Femur (tissue), 1 donor: Measurements from ENCODE around the gene EPB41L1.

Experiments used
- DNase-seq: peaks from one replicate; pipeline ENCODE4 v3.0.0-alpha.2; 2017

Gene EPB41L1

GRCh38 chr20:36266189-36266588 is 111.6 kb downstream of the EPB41L1 start:
- DNase-seq = no peak

GRCh38 chr20:36267605-36268381 is 113.3 kb downstream of the EPB41L1 start:
- DNase-seq = no peak

- no peak for DNase-seq
These were observed 114.2 kb downstream of the EPB41L1 start for GRCh38 chr20:36268440-36269342.

GRCh38 chr20:36269507-36269906 is 115.0 kb downstream of the EPB41L1 start:
- no peak for DNase-seq

GRCh38 chr20:36270744-36271638 is 116.5 kb downstream of the EPB41L1 start:
- DNase-seq = no peak

GRCh38 chr20:36271639-36272546 is 117.4 kb downstream of the EPB41L1 start:
- DNase-seq = no peak

- DNase-seq = no peak
These were observed 118.1 kb downstream of the EPB41L1 start for GRCh38 chr20:36272547-36273220.

GRCh38 chr20:36273414-36274180 is 119.1 kb downstream of the EPB41L1 start:
- DNase-seq = no peak

GRCh38 chr20:36274181-36274841 is 119.8 kb downstream of the EPB41L1 start:
- no peak for DNase-seq

- no peak for DNase-seq
These were observed 120.5 kb downstream of the EPB41L1 start for GRCh38 chr20:36275011-36275410.

- DNase-seq = no peak
These were observed 121.1 kb downstream of the EPB41L1 start for GRCh38 chr20:36275441-36276189.

GRCh38 chr20:36277546-36277945 is 123.0 kb downstream of the EPB41L1 start:
- no peak for DNase-seq

- no peak for DNase-seq
These were observed 124.8 kb downstream of the EPB41L1 start for GRCh38 chr20:36279362-36279761.

GRCh38 chr20:36279776-36280175 is 125.2 kb downstream of the EPB41L1 start:
- no peak for DNase-seq

GRCh38 chr20:36281785-36282380 is 127.3 kb downstream of the EPB41L1 start:
- DNase-seq = no peak
